ENCODE results near the gene MKNK1.

The MKNK1 gene

GRCh38 chr1:46599059-46599970, 4.8 kb downstream of the MKNK1 start:
- Histone ChIP-seq H3K79me2 (no peaks in the 10 kb centered on the region), H3K27me3 (ENCODE audit: control insufficient read depth, insufficient read depth, low read length) (no peaks in the 10 kb centered on the region), H3K36me3 (ENCODE audit: control insufficient read depth, insufficient read depth, low read length) (no peaks in the 10 kb centered on the region), H3K4me1 (peaks cover 6% of the 10 kb centered on the region), H3K9me3 (ENCODE audit: control insufficient read depth, low read length) (no peaks in the 10 kb centered on the region), H3K27ac (no peak overlapping the region), H2AFZ (no peak overlapping the region), H3K4me2 (ENCODE audit: low read length) (no peak overlapping the region), H3K9ac (no peak overlapping the region), H3K4me3 (ENCODE audit: low read depth, low read length) (no peak overlapping the region)
- TF ChIP-seq CTCF (IDR thresholded peaks at IDR 0.05) = no peak

DNA sequence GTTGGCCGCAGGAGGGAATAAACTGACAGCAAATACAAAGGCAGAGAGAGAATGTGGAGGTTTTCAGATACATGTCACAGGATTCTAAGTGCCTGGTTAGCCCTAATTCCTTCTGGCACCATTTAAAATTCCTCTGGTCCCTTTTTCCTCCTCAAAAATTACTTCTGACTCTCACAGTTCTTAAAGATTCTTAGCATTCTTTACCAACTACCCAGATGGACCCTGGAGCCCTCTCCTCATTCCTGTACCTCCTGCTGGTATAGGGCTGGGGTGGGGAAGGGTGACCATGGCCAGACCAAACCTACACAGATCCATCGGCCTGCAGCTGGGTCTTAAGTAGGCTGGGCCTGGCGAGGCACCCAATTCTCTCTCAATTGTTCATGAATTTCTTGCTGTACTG, 7.2 kb downstream of the MKNK1 start:
- TF ChIP-seq CTCF (IDR thresholded peaks at IDR 0.05) = no peak
- no peaks in the 10 kb centered on the region for H3K79me2 ChIP-seq
- H3K9ac ChIP-seq = no peak overlapping the region
- no peak overlapping the region for H2AFZ ChIP-seq
- no peak overlapping the region for H3K27ac ChIP-seq
- no peaks in the 10 kb centered on the region for H3K9me3 ChIP-seq (ENCODE audit: control insufficient read depth, low read length)
- no peak overlapping the region for H3K4me2 ChIP-seq (ENCODE audit: low read length)
- H3K27me3 ChIP-seq (ENCODE audit: control insufficient read depth, insufficient read depth, low read length) = no peaks in the 10 kb centered on the region
- no peaks in the 10 kb centered on the region for H3K36me3 ChIP-seq (ENCODE audit: control insufficient read depth, insufficient read depth, low read length)
- H3K4me1 ChIP-seq = no peaks in the 10 kb centered on the region
- H3K4me3 ChIP-seq (ENCODE audit: low read depth, low read length) = no peak overlapping the region

GRCh38 chr1:46596036-46596435, 8.0 kb downstream of the MKNK1 start:
- Histone ChIP-seq H3K27me3 (ENCODE audit: control insufficient read depth, insufficient read depth, low read length) (no peaks in the 10 kb centered on the region), H3K79me2 (no peaks in the 10 kb centered on the region), H3K4me1 (no peaks in the 10 kb centered on the region), H3K4me2 (ENCODE audit: low read length) (no peak overlapping the region), H3K9ac (no peak overlapping the region), H2AFZ (no peak overlapping the region), H3K27ac (no peak overlapping the region), H3K36me3 (ENCODE audit: control insufficient read depth, insufficient read depth, low read length) (no peaks in the 10 kb centered on the region), H3K4me3 (ENCODE audit: low read depth, low read length) (no peak overlapping the region), H3K9me3 (ENCODE audit: control insufficient read depth, low read length) (no peaks in the 10 kb centered on the region)
- TF ChIP-seq CTCF (IDR thresholded peaks at IDR 0.05) = no peak

GRCh38 chr1:46595127-46595526, 8.9 kb downstream of the MKNK1 start:
- no peaks in the 10 kb centered on the region for H3K27me3 ChIP-seq (ENCODE audit: control insufficient read depth, insufficient read depth, low read length)
- no peak overlapping the region for H3K27ac ChIP-seq
- H3K36me3 ChIP-seq (ENCODE audit: control insufficient read depth, insufficient read depth, low read length) = no peaks in the 10 kb centered on the region
- no peak overlapping the region for H3K9ac ChIP-seq
- no peak overlapping the region for H2AFZ ChIP-seq
- H3K9me3 ChIP-seq (ENCODE audit: control insufficient read depth, low read length) = no peaks in the 10 kb centered on the region
- H3K4me3 ChIP-seq (ENCODE audit: low read depth, low read length) = no peak overlapping the region
- no peak for TF ChIP-seq CTCF (IDR thresholded peaks at IDR 0.05)
- H3K79me2 ChIP-seq = no peaks in the 10 kb centered on the region
- no peaks in the 10 kb centered on the region for H3K4me1 ChIP-seq
- no peak overlapping the region for H3K4me2 ChIP-seq (ENCODE audit: low read length)

GRCh38 chr1:46594063-46594462, 10.0 kb downstream of the MKNK1 start:
- no peak overlapping the region for H2AFZ ChIP-seq
- TF ChIP-seq CTCF (IDR thresholded peaks at IDR 0.05) = no peak
- H3K4me1 ChIP-seq = no peaks in the 10 kb centered on the region
- no peaks in the 10 kb centered on the region for H3K79me2 ChIP-seq
- H3K4me2 ChIP-seq (ENCODE audit: low read length) = no peak overlapping the region
- no peak overlapping the region for H3K4me3 ChIP-seq (ENCODE audit: low read depth, low read length)
- H3K9me3 ChIP-seq (ENCODE audit: control insufficient read depth, low read length) = no peaks in the 10 kb centered on the region
- no peaks in the 10 kb centered on the region for H3K27me3 ChIP-seq (ENCODE audit: control insufficient read depth, insufficient read depth, low read length)
- no peaks in the 10 kb centered on the region for H3K36me3 ChIP-seq (ENCODE audit: control insufficient read depth, insufficient read depth, low read length)
- no peak overlapping the region for H3K9ac ChIP-seq
- H3K27ac ChIP-seq = no peak overlapping the region

Measured in parathyroid adenoma (tissue), 2 donors.